ENCODE results near the gene PSKH1. TPM values are rescaled to one million over a fixed set of nuclear protein-coding genes. Genes with fewer than 3 reads are reported as not detected.
"Not testable (repeated sequence)": the region's sequence is repeated elsewhere in the genome, so short reads cannot be mapped to it uniquely, and the experiment has no call there.

Gene PSKH1
- total RNA-seq, 1 donor from 2014 or later, result 14.4 TPM

GRCh38 chr16:67937713-67938112 is 44.7 kb downstream of the PSKH1 start:
- H3K4me3 Mint-ChIP-seq, result peak overlapping the region; percentile 100

GRCh38 chr16:67939507-67940445 is 46.7 kb downstream of the PSKH1 start:
- H3K4me3 Mint-ChIP-seq, result peak overlapping the region; percentile 43
- intact Hi-C loops (cut with micrococcal nuclease), result loop anchor here (5.0 to 10.0 kb wide), 7 partner anchors 67 to 457 kb away; partner anchors contain the start of genes ACD, AGRP, ATP6V0D1 and C16orf86

More at GRCh38 chr16:67937713-67938112, 44.7 kb downstream of the PSKH1 start:
- intact Hi-C loops (cut with micrococcal nuclease), result loop anchor here (1.0 to 10.0 kb wide), 8 partner anchors 31 to 455 kb away; partner anchors contain the start of genes ACD, AGRP, ATP6V0D1 and C16orf86
- Mint-ChIP-seq H3K27ac (peak overlapping the region; percentile 92), H3K4me1 (peaks cover 38% of the 10 kb centered on the region), H3K36me3 (ENCODE audit: low read depth) (peaks cover 41% of the 10 kb centered on the region)
- DNase-seq, H3K27me3 Mint-ChIP-seq, H3K9me3 Mint-ChIP-seq: not testable (repeated sequence)

GRCh38 chr16:67940446-67941089 is 47.5 kb downstream of the PSKH1 start:
- Mint-ChIP-seq H3K4me1 (peaks cover 27% of the 10 kb centered on the region), H3K27ac (peak overlapping the region; percentile 71), H3K9me3 (no peaks in the 10 kb centered on the region), H3K27me3 (no peaks in the 10 kb centered on the region), H3K36me3 (ENCODE audit: low read depth) (peaks cover 23% of the 10 kb centered on the region), H3K4me3 (no peak overlapping the region)
- intact Hi-C loops (cut with micrococcal nuclease), result no loop called here
- no peak for DNase-seq

More at GRCh38 chr16:67939507-67940445, 46.7 kb downstream of the PSKH1 start:
- Mint-ChIP-seq H3K36me3 (ENCODE audit: low read depth) (peaks cover 31% of the 10 kb centered on the region), H3K27ac (peak overlapping the region; percentile 71), H3K9me3 (no peaks in the 10 kb centered on the region), H3K27me3 (no peaks in the 10 kb centered on the region), H3K4me1 (peaks cover 35% of the 10 kb centered on the region)
- DNase-seq, result no peak

- Mint-ChIP-seq H3K27me3 (no peaks in the 10 kb centered on the region), H3K27ac (peak overlapping the region; percentile 60), H3K36me3 (ENCODE audit: low read depth) (peaks cover 19% of the 10 kb centered on the region), H3K9me3 (no peaks in the 10 kb centered on the region), H3K4me1 (peaks cover 25% of the 10 kb centered on the region), H3K4me3 (no peak overlapping the region)
- DNase-seq, result no peak
- intact Hi-C loops (cut with micrococcal nuclease), result no loop called here
These were observed 48.6 kb downstream of the PSKH1 start for GRCh38 chr16:67941469-67942199.

GRCh38 chr16:67942200-67942509 is 49.1 kb downstream of the PSKH1 start:
- Mint-ChIP-seq H3K4me1 (peaks cover 21% of the 10 kb centered on the region), H3K27ac (no peak overlapping the region), H3K4me3 (no peak overlapping the region), H3K9me3 (no peaks in the 10 kb centered on the region), H3K36me3 (ENCODE audit: low read depth) (peaks cover 18% of the 10 kb centered on the region), H3K27me3 (no peaks in the 10 kb centered on the region)
- DNase-seq, result peak; percentile 81
- intact Hi-C loops (cut with micrococcal nuclease), result no loop called here

- Mint-ChIP-seq H3K9me3 (no peaks in the 10 kb centered on the region), H3K27ac (no peak overlapping the region), H3K4me1 (peaks cover 19% of the 10 kb centered on the region), H3K4me3 (no peak overlapping the region), H3K27me3 (no peaks in the 10 kb centered on the region), H3K36me3 (ENCODE audit: low read depth) (peaks cover 16% of the 10 kb centered on the region)
- intact Hi-C loops (cut with micrococcal nuclease), result no loop called here
- DNase-seq, result no peak
These were observed 49.6 kb downstream of the PSKH1 start for GRCh38 chr16:67942510-67943255.

- Mint-ChIP-seq H3K4me1 (peaks cover 19% of the 10 kb centered on the region), H3K27ac (no peak overlapping the region), H3K27me3 (no peaks in the 10 kb centered on the region), H3K36me3 (ENCODE audit: low read depth) (peaks cover 16% of the 10 kb centered on the region), H3K4me3 (no peak overlapping the region), H3K9me3 (no peaks in the 10 kb centered on the region)
- DNase-seq, result no peak
- intact Hi-C loops (cut with micrococcal nuclease), result no loop called here
These were observed 50.2 kb downstream of the PSKH1 start for GRCh38 chr16:67943256-67943618.

- no peak for DNase-seq
- no peak within 1 kb of the TSS for H3K27ac Mint-ChIP-seq
- H3K9me3 Mint-ChIP-seq, result no peaks in the 10 kb centered on the region
- no peak within 1 kb of the TSS for H3K4me3 Mint-ChIP-seq
- intact Hi-C loops (cut with micrococcal nuclease), result no loop called here
- peaks cover 16% of the 10 kb centered on the region for H3K36me3 Mint-ChIP-seq (ENCODE audit: low read depth)
- H3K4me1 Mint-ChIP-seq, result peaks cover 19% of the 10 kb centered on the region
- H3K27me3 Mint-ChIP-seq, result no peaks in the 10 kb centered on the region
These were observed 50.8 kb downstream of the PSKH1 start, which contains the start of gene LCAT for GRCh38 chr16:67943619-67944504. TSS of gene LCAT (minus strand) at chr16:67944120. CDS start at chr16:67944101, 19 bp downstream.

GRCh38 chr16:67944690-67945391 is 51.8 kb downstream of the PSKH1 start:
- H3K27ac Mint-ChIP-seq, result no peak overlapping the region
- intact Hi-C loops (cut with micrococcal nuclease), result no loop called here
- no peak for DNase-seq
- no peaks in the 10 kb centered on the region for H3K27me3 Mint-ChIP-seq
- peaks cover 11% of the 10 kb centered on the region for H3K4me1 Mint-ChIP-seq
- H3K4me3 Mint-ChIP-seq, result no peak overlapping the region
- no peaks in the 10 kb centered on the region for H3K9me3 Mint-ChIP-seq
- peaks cover 15% of the 10 kb centered on the region for H3K36me3 Mint-ChIP-seq (ENCODE audit: low read depth)

- no peak for DNase-seq
- H3K9me3 Mint-ChIP-seq, result no peaks in the 10 kb centered on the region
- no peak overlapping the region for H3K27ac Mint-ChIP-seq
These were observed 52.4 kb downstream of the PSKH1 start for GRCh38 chr16:67945392-67945933.

GRCh38 chr16:67946128-67946569 is 53.1 kb downstream of the PSKH1 start:
- H3K27ac Mint-ChIP-seq, result no peak overlapping the region
- no peaks in the 10 kb centered on the region for H3K27me3 Mint-ChIP-seq
- peaks cover 15% of the 10 kb centered on the region for H3K36me3 Mint-ChIP-seq (ENCODE audit: low read depth)
- peaks cover 5% of the 10 kb centered on the region for H3K4me1 Mint-ChIP-seq
- H3K9me3 Mint-ChIP-seq, result no peaks in the 10 kb centered on the region
- intact Hi-C loops (cut with micrococcal nuclease), result no loop called here
- H3K4me3 Mint-ChIP-seq, result no peak overlapping the region
- no peak for DNase-seq

More at GRCh38 chr16:67945392-67945933, 52.4 kb downstream of the PSKH1 start:
- peaks cover 11% of the 10 kb centered on the region for H3K36me3 Mint-ChIP-seq (ENCODE audit: low read depth)
- no peaks in the 10 kb centered on the region for H3K27me3 Mint-ChIP-seq
- H3K4me3 Mint-ChIP-seq, result no peak overlapping the region
- peaks cover 5% of the 10 kb centered on the region for H3K4me1 Mint-ChIP-seq
- intact Hi-C loops (cut with micrococcal nuclease), result no loop called here

All from activated CD4-positive, alpha-beta T cell treated with anti-CD3 and anti-CD28 coated beads, Interleukin-2, amount 10 ng/mL, durations not matched to agents 24 days and 14 days (primary cell).